ENCODE measurements around the gene ACVRL1.

ACVRL1 gene

GRCh38 chr12:51938726-51939125 lies 31.4 kb downstream of the ACVRL1 start:
- DNase-seq (ENCODE audit: low read depth in 4 of 4, low spot score in 1 of 4), result no peak

DNA sequence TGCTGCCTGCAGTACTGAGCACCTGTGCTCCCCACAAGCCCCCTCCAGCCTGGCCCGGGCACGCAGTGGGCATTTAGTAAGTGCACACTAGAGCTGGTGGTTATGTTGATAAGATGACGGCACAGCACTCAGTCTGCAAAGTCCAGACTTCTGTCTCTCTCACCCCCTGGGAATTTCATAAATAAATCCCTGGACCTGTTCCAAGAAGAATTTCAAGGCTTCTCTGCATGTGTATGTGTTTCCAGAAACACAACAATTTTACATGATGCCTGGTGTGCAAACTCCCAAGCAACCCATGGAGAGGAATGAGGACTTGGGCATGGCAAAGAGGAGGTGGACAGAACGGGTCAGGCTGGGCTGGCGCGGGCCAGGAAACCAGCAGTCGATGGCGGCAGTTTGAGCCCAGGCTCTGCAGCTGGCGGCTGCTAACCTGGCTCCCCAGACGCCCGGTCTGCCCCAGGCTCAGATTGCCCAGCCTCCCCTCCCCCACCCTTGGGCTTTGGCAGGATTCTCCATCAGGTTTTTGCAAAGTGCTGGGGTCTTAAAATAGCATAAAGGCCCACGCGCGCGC lies 33.8 kb downstream of the ACVRL1 start:
- no peak for DNase-seq (ENCODE audit: low read depth in 4 of 4, low spot score in 1 of 4)

DNA sequence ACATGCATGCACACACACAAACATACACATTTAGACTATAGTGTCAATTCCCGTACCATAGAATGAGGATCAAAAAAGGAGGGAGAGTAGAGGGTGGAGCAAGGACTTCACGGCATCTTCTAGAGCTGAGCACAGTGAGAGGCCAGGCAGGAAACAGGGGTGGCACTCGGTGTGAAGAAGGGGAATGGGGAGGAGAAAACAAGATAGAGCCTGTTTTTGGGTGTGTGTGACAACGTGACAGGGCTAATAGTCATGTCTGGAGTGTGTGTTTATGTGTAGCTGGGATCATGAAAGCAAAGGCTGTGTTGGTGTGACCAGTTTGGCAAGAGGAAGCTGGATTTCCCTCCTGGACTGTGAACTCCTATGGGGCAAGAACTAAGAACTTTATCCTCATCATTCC lies 34.3 kb downstream of the ACVRL1 start:
- DNase-seq (ENCODE audit: low read depth in 4 of 4, low spot score in 1 of 4), result no peak

- no peak for DNase-seq (ENCODE audit: low read depth in 4 of 4, low spot score in 1 of 4)
These were observed 34.8 kb downstream of the ACVRL1 start for GRCh38 chr12:51942056-51942455.

DNA sequence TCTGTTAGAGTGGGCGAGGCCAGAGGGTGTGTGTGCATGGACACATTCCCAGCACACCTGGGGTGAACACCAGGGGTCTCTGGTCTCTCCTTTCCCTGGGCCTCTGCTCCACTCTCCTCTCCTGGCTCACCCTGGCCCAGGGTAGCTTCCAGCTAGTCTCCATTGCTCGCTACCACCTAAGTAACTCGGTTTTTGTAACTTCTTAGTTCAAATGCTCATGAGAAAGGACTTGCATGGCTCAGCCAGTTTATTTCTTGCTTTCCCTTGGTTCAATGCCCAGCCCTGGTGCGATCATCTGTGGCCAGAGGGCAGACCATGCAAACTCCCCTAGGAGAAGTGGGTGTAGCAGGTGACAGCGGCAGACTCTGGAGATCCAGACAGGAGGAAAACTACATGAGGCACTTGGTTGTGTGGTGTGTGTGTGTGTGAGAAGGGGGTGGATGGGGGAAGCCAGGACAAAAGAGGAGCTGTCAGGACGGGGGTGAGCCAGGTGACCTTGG lies 35.2 kb downstream of the ACVRL1 start:
- no peak for DNase-seq (ENCODE audit: low read depth in 4 of 4, low spot score in 1 of 4)

DNA sequence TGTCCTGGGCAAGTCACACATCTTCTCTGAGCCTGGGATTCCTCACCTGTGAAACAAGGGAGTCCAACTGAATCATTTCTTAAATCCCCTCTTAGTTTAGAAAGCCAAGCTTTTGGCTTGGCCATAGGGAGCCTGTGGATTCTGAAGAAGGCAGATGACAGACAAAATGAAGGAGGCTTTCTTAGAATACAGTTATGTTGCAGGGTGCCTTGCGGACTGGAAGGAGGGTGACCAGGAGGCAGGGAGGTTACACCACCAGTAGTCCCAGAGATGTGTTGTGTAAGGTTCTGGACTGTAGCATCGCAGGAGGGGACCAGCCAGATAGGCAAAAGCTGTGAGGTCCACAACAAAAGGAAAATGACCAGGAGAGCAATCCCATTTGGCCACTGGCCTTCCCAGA lies 36.0 kb downstream of the ACVRL1 start:
- no peak for DNase-seq (ENCODE audit: low read depth in 4 of 4, low spot score in 1 of 4)

DNA sequence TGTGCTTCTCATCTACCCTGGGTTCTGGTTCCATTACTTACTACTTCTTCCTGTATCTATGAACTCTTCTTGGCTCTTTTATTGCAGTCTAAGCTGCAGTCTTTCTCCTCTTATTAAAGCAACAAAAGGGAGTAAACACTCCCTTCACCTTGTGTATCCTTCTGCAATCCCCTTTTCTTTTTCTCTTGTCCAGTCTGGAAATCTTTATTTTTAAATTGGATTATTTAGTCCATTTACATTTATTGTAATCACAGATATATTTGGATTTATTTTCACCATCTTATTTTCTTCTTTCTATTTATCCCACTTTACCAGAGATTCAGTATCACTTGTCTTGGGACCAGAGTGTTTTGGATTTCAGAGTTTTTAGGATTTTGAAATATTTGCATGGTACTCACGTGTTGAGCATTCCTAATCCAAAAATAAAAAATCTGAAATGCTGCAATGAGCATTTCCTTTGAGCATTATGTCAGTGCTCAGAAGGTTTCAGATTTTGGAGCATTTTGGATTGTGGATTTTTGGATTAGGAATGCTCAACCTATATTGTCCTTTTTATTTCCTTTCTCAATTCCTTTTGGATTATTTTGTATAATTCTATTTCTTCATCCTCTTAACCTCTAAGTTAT lies 37.4 kb downstream of the ACVRL1 start:
- DNase-seq (ENCODE audit: low read depth in 4 of 4, low spot score in 1 of 4), result no peak

GRCh38 chr12:51947246-51947996 lies 40.1 kb downstream of the ACVRL1 start:
- no peak for DNase-seq (ENCODE audit: low read depth in 4 of 4, low spot score in 1 of 4)

- DNase-seq (ENCODE audit: low read depth in 4 of 4, low spot score in 1 of 4), result no peak
These were observed 40.8 kb downstream of the ACVRL1 start for GRCh38 chr12:51948066-51948465.

- no peak for DNase-seq (ENCODE audit: low read depth in 4 of 4, low spot score in 1 of 4)
These were observed 42.2 kb downstream of the ACVRL1 start for GRCh38 chr12:51949342-51950030.

DNA sequence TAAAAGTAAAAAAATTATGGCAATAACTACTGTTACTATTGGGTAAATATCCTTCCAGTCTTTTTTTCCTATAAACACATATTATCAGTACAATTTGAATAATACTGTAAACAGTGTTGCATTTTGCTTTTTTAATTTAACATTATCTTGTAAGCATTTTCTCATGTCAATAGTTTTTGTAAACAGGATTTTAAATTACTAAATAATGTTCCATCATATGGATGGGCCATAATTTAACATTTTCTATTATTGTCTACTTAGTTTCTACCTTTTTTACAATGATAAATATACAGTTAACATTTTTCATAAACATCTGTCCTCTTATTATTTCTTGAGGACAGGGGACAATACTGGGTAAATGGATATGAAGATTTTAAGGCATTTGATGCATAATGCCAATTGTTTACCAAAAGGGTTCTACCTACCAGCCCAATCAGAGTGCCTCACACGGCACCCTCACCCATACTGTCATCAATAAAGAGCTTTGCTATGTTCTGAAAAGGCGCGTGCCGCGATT lies 43.4 kb downstream of the ACVRL1 start:
- DNase-seq (ENCODE audit: low read depth in 4 of 4, low spot score in 1 of 4), result no peak

- peak; percentile 71 to 86 (median 80) for DNase-seq (ENCODE audit: low read depth in 4 of 4, low spot score in 1 of 4)
These were observed 44.0 kb downstream of the ACVRL1 start, which contains the start of gene ACVR1B for GRCh38 chr12:51951199-51951842. Gene ACVR1B (plus strand): TSS chr12:51951699. CDS start chr12:51951744, 45 bp downstream.

DNA sequence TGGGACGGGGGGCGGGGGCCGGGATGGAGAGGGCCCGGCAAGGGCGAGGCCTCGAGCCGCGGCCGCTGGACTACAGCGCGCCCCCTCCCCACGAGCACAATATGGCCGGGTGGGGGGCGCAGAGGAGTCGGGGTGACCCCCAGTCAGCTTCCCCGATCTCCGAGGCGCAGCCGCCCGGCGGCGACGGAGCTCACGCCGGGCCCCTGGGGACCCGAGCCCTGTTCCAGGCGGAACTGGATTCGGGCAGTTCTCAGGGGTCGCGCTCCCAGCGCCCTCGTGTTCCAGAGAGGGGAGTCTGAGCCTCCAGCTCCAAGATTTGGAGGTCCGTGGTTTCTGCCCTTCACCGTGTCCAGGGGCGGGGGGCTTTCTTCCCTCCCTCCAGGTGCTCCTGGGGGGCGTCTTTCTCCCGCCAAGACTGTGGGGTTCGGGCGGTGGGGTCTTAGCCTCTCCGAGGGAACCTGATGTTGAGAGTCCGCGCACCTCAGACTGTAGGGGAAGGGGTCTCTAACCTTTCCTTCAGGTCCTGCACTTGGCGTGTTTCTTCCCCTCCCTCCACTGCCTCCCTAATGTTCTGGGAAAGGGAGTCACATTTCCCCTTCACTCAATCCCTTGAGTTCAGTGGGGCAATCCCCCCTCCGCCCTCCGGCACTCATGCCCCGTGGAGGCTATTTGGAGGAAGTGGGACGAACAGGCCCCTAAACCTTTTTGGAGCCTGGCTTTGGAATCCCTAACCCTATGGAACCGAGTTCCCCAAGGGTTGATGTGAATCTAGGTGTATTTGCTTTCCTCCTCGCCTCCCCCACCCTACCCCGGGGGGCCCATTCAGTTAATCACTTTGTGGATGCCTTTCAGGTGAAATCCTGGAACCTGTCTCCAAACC lies 44.8 kb downstream of the ACVRL1 start:
- DNase-seq (ENCODE audit: low read depth in 4 of 4, low spot score in 1 of 4), result no peak

DNA sequence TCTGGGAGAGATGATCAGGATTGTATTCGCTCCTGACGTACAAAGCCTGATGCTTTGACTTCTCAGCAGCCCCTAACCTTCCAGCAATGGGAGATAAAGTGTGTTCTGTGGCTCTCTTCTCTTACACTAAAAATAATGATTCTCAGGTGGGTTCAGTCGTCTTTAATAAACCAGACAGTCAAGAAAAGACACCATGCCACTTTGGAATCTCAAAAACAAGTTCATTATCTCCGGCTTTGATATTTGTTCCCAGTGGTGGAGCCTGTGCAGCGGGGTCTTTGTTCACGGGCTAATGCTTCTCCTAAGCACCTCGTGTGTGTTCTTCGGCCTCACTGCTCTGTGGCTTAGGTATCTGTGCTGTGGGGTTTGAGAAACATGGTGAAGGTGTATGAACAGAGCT lies 45.8 kb downstream of the ACVRL1 start:
- DNase-seq (ENCODE audit: low read depth in 4 of 4, low spot score in 1 of 4), result no peak

DNA sequence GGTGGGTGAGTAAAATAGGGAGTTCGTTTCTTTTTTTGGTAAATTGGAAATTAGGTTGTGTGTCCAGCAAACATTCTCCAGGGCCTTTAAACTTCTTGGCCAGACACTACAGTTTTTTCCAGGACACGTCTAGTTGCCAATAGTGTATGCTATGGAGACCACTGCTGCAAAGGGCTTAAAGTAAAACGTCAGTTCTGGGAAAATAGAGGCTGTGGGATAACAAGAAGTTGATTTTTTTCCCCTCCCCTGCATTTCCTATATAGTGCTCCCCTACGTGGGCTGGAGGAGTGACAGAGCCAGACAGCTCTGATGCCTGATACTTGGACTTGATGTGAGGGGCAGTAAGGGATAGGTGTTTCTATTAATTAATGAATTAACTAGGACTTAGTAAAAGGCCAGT lies 46.6 kb downstream of the ACVRL1 start:
- DNase-seq (ENCODE audit: low read depth in 4 of 4, low spot score in 1 of 4), result no peak

DNA sequence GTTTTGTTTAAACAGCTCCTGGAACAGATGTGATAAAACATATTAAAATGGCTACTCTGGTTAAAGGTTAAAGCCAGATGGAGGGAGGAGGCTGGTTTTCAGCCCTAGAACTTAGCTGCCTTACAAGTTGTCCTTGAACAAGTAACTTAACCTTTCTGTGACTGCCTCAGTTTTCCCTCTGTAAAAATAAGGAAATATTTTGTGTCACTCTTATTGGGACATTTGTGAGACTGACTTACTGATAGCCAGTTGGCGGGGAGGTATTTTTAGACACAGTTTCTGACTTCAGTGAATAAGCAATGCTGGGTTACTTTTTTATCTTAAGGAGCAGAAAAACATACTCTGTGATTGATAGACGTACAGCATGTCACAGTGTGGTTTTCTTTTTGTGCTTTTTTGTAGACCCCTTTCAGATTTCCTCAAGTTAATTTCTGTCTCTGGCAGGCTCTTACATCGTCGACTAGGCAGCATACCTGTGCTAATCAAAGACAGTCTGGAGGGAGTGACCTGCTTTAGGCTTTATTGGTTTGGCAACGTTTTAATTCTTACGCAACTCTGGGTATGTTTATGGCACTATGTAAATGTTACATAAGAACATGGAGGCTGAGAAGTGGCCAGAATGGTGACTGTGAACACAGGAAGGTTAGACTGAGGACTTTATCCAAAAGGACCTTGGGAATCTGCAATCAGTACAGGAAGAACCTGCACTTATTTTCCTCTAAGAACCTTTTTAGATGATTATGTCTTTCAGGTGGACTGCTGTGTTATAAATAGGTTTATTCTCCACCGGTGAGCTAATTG lies 47.5 kb downstream of the ACVRL1 start:
- DNase-seq (ENCODE audit: low read depth in 4 of 4, low spot score in 1 of 4), result no peak

DNA sequence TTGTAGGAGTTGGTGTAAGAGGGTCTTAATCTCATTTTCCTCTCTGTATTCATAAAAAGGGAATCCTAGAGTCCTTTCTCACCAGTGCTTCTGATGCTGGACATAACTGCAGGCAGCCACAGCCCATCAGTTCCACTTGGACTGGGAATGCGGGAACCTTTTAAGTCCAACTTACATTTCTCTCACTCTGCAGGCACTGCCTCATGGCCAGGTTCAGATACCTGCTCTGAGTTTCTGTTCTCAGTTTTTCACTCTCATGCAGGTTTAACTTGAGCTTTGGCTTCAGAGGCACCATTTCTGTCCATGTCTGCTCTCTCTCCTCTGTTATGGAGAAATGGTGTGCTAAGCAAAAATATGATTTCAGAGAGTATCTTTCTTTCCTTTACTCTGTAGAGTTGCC lies 48.4 kb downstream of the ACVRL1 start:
- DNase-seq (ENCODE audit: low read depth in 4 of 4, low spot score in 1 of 4), result no peak

- DNase-seq (ENCODE audit: low read depth in 4 of 4, low spot score in 1 of 4), result no peak
These were observed 51.2 kb downstream of the ACVRL1 start for GRCh38 chr12:51958542-51958941.

DNA sequence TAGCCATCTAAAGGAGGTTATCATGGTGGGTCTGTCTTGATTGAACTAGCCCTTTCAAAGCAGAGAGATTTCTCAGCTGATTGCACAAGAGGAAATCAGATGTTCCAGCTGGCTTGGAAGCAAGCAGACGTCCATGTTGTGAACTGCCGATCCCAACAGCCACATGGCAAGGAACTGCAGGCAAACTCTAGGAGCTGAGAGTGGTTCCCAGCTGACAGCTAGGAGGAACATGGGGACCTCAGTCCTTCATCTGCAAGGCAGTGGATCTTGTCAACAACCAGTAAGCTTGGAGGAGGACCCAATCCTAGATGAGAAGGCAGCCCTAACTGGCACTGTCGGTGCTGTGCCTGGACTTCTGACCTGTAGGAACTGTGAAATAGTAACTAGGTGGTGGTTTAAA lies 51.9 kb downstream of the ACVRL1 start:
- no peak for DNase-seq (ENCODE audit: low read depth in 4 of 4, low spot score in 1 of 4)
